Measurements from ENCODE around the gene TRAK1.

The TRAK1 gene

DNA sequence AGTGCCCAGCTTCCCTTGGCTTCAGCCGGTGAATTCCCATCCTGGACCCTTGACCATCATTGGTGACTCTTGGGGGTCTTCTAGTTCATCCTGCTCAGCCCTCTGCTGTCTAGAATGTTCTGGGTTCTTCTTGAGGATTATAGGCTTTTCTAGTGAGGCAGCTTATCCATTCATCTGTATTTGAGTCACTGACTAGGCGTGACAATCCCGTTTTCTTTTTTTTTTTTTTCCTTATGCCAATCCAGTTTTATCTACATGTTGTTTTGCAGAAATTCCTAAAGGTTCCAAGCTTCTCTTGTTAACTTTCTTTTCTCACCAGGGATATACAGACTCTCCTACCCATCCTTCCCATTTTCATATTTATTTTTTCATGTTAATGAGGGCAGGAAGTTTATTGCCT, 6.6 kb upstream of the TRAK1 start:
- Histone ChIP-seq H3K4me2 (ENCODE audit: low read length) (no peak overlapping the region), H3K27me3 (ENCODE audit: control insufficient read depth, insufficient read depth, low read length) (no peaks in the 10 kb centered on the region), H3K9me3 (ENCODE audit: control insufficient read depth, low read length) (no peaks in the 10 kb centered on the region), H2AFZ (no peak overlapping the region), H3K36me3 (ENCODE audit: control insufficient read depth, insufficient read depth, low read length) (no peaks in the 10 kb centered on the region), H3K27ac (no peak overlapping the region), H3K9ac (no peak overlapping the region), H3K4me1 (peaks cover 24% of the 10 kb centered on the region), H3K79me2 (peaks cover 16% of the 10 kb centered on the region), H3K4me3 (ENCODE audit: low read depth, low read length) (no peak overlapping the region)
- TF ChIP-seq CTCF (IDR thresholded peaks at IDR 0.05) = no peak

GRCh38 chr3:42085641-42086376, 5.3 kb upstream of the TRAK1 start:
- Histone ChIP-seq H3K4me1 (peaks cover 16% of the 10 kb centered on the region), H3K4me2 (ENCODE audit: low read length) (no peak overlapping the region), H3K4me3 (ENCODE audit: low read depth, low read length) (no peak overlapping the region), H2AFZ (no peak overlapping the region), H3K27ac (no peak overlapping the region), H3K9ac (no peak overlapping the region), H3K79me2 (peaks cover 21% of the 10 kb centered on the region), H3K36me3 (ENCODE audit: control insufficient read depth, insufficient read depth, low read length) (no peaks in the 10 kb centered on the region), H3K27me3 (ENCODE audit: control insufficient read depth, insufficient read depth, low read length) (no peaks in the 10 kb centered on the region), H3K9me3 (ENCODE audit: control insufficient read depth, low read length) (no peaks in the 10 kb centered on the region)
- TF ChIP-seq CTCF (IDR thresholded peaks at IDR 0.05) = no peak

DNA sequence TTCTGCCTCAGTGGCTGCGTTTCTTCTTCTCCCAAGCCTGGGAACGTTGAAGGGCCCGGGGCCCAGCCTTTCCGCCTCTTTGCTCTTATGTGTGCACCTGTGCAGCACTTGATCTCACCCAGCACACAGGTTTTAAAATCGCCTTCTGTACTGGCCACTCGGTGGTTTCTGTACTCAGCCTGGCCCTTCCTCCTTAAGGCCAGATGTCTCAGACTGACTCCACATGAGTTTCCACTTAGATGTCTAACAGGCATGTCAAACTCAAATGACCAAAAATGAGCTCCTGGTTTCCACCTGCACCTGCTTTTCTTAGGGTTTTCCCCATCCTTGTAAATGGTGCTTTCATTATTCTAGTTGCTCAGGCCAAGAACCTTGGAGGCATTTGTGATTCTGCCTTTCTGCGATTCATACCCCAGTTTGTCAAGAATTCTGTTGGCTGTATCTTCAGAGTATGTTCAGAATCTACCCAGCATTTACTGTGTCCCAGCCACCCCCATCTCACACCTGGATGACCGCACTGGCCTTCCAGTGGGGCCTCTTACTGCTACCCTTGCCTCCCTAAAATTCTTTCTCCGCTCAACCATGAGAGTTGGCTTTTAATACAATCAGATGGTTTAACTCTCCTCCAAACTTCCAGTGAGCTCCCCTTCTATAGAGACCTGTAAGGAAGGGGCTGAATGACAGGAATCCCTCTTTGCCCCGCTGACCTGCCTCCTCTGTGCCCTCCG, 2.2 kb upstream of the TRAK1 start:
- no peak overlapping the region for H3K4me3 ChIP-seq (ENCODE audit: low read depth, low read length)
- H3K36me3 ChIP-seq (ENCODE audit: control insufficient read depth, insufficient read depth, low read length) = no peaks in the 10 kb centered on the region
- H3K79me2 ChIP-seq = peaks cover 20% of the 10 kb centered on the region
- H2AFZ ChIP-seq = no peak overlapping the region
- no peak for TF ChIP-seq CTCF (IDR thresholded peaks at IDR 0.05)
- no peak overlapping the region for H3K4me2 ChIP-seq (ENCODE audit: low read length)
- no peaks in the 10 kb centered on the region for H3K27me3 ChIP-seq (ENCODE audit: control insufficient read depth, insufficient read depth, low read length)
- H3K27ac ChIP-seq = no peak overlapping the region
- H3K9ac ChIP-seq = no peak overlapping the region
- H3K4me1 ChIP-seq = peaks cover 27% of the 10 kb centered on the region
- no peaks in the 10 kb centered on the region for H3K9me3 ChIP-seq (ENCODE audit: control insufficient read depth, low read length)

DNA sequence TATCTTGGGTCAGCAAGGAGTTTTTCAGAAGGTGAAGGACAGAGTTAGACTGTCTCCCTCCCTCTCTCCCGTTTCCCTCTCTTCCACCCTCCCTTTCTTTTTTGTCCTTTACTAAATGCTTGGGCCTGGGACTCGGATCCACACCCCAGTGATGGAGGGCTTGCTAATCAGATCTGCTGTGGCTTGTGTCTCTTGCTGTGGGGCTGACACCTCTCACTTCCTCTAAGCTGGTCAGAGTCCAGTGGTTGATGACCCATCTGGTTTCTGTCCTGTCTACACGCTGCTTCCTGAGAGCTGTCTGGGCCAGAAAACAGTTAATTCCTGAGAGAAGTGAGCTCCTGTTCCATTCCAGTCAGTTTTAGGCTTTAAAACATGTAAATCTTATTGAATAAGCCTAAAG, 849 bp downstream of the TRAK1 start:
- Histone ChIP-seq H3K27me3 (ENCODE audit: control insufficient read depth, insufficient read depth, low read length) (no peaks in the 10 kb centered on the region), H2AFZ (peak overlapping the region; percentile 58), H3K27ac (peak overlapping the region; percentile 77), H3K4me3 (ENCODE audit: low read depth, low read length) (peak overlapping the region; percentile 31), H3K9ac (no peak overlapping the region), H3K4me2 (ENCODE audit: low read length) (peak overlapping the region; percentile 60), H3K79me2 (peaks cover 26% of the 10 kb centered on the region), H3K4me1 (peaks cover 19% of the 10 kb centered on the region), H3K36me3 (ENCODE audit: control insufficient read depth, insufficient read depth, low read length) (no peaks in the 10 kb centered on the region), H3K9me3 (ENCODE audit: control insufficient read depth, low read length) (no peaks in the 10 kb centered on the region)
- TF ChIP-seq CTCF (IDR thresholded peaks at IDR 0.05) = no peak

Measured in parathyroid adenoma (tissue), 2 donors.